HG03432 (cell line): Measurements from ENCODE around the gene GFER.
"Not testable (repeated sequence)": the region's sequence is repeated elsewhere in the genome, so short reads cannot be mapped to it uniquely, and the experiment has no call there.

Source experiments
- ATAC-seq: cut with Tn5 transposase; IDR thresholded peaks from one replicate; pipeline ENCODE4 v1.9.1; 2021; ENCODE audit warnings: mild to moderate bottlenecking, moderate library complexity; ENCODE audit not compliant: unreplicated experiment

GFER gene

GRCh38 chr16:2025878-2026460 is 42.0 kb downstream of the GFER start:
- ATAC-seq = no peak

DNA sequence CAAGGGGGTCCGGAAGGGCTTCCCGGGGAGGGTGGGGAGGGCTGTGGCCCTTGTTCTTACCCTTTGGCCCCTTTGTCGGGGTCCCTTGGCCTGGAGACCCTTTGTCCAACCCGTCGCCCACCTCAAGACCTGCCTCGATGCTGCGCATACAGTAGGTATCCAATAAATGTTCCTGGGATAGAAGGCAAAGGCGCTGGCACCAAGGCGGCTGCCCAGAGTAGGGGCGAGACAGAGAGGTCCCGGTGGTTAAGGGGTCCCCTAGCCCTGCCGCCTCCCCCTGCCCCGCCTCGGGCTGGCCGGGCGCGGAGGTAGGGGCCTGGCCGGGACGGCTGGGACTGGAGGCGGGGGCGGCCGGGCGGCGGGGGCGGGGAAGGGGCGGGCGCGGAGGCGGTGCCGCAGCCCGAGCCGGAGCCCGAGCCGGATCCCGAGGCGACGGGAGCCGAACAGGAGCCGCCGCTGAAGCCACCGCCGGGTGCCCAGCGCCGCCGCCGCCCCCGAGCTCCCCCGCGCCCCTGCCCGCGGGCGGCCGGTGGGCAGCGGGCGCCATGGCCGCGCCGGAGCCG is 42.5 kb downstream of the GFER start, which contains the start of gene NHERF2:
NHERF2 (plus strand) TSS at position 442 of the 563 bp plus-strand sequence; CDS start at position 546, 104 bp downstream.
- ATAC-seq = no peak

DNA sequence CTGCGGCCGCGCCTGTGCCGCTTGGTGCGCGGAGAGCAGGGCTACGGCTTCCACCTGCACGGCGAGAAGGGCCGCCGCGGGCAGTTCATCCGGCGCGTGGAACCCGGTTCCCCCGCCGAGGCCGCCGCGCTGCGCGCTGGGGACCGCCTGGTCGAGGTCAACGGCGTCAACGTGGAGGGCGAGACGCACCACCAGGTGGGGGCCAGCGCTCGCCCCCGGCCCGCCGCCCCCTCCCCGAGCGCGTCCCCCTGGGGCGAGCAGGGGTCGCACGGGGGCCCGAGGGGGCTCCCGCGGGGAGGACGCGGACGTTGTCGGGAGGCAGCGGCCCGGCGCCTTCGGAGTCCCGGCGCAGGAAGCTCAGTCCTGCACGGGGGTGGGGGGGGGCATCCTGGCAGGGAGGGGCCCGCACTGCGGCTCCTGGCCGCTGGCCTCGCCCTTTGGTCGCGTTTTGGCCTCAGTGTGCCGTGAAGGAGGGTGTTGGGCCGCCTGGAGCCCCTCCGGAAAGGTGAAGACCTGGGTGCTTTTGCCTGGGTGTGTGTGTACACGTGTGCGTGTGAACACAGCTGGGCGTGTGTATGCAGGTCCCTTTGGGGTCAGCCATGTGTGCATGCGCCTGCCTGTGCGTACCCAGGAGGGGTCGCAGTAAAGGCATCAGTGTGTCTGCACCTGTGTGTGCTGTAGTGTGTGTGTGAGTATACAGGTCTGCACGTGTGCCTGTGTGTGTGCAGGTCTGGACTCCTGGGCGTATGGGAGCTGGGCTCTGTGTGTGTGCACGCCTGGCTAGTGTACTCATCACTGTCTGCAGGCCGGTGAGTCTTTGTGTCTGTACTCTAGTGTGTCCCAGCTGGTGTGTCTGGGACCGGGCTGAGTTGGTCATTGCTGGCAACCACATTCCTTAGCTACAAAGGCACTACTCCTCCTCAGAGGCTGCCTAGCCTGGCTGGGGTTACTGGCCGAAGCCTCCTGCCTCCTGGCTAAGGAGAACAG is 43.3 kb downstream of the GFER start:
- no peak for ATAC-seq

- no peak for ATAC-seq
Measured at GRCh38 chr16:2028146-2028545, 44.2 kb downstream of the GFER start.

DNA sequence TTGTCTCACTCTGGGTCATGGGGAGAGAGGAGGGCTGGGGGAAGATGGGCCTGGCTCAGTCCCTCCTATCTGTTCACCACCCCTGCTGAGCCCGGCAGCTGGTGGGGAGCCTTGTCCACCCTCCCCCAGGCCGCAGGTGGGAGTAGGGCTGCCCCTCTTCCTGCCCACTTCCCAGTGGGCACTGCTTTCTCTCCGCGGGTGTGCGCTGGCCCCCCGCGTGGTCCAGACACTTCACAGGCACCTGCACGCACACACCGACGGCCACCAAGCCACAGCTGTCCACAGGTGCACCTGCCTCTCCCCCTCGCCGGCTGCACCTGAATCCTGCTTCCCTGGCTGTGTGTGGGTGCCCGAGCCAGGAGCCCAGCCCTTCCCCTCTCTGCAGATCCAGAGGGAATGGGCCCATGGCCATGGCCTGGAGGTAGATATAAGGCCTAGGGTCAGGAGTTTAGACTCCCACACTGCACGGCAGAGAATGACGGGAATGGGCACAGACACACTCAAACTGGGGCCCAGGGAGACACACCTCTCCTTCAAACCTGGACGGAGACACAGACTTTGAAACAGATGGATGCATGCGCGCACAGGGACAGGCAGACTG is 44.7 kb downstream of the GFER start:
- ATAC-seq = no peak

- no peak for ATAC-seq
Measured at GRCh38 chr16:2029350-2029749, 45.4 kb downstream of the GFER start.

- no peak for ATAC-seq
Measured at GRCh38 chr16:2030036-2030435, 46.0 kb downstream of the GFER start.

DNA sequence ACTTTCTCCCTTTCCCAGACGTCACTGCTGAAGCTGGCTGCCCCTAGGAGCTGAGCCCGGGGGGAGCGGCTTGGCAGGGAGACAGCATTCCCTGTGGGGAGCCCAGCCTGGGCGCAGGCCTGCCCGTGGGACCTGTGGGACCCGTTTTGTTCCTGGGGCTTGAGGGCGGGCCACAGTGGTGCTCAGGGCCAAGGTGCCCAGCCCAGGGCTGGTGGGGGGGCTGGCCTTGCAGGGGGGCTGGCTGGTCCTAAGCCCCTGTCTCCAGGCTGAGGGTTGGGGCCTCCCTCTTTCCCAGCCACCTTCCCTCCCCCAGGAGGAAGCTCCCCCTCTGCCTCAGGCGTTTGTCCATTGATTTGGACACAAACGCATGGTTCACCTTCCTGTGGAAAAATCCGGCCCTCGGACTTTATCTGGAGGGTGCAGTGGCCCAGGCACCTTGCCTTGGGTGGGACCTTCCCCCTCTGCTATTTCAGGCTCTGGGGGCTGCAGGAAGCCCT is 47.1 kb downstream of the GFER start:
- ATAC-seq = no peak

GRCh38 chr16:2032285-2033056 is 48.5 kb downstream of the GFER start:
- ATAC-seq = no peak

GRCh38 chr16:2033057-2033908 is 49.3 kb downstream of the GFER start:
- ATAC-seq = no peak

- not testable (repeated sequence) for ATAC-seq
Measured at GRCh38 chr16:2033909-2034695, 50.1 kb downstream of the GFER start.

DNA sequence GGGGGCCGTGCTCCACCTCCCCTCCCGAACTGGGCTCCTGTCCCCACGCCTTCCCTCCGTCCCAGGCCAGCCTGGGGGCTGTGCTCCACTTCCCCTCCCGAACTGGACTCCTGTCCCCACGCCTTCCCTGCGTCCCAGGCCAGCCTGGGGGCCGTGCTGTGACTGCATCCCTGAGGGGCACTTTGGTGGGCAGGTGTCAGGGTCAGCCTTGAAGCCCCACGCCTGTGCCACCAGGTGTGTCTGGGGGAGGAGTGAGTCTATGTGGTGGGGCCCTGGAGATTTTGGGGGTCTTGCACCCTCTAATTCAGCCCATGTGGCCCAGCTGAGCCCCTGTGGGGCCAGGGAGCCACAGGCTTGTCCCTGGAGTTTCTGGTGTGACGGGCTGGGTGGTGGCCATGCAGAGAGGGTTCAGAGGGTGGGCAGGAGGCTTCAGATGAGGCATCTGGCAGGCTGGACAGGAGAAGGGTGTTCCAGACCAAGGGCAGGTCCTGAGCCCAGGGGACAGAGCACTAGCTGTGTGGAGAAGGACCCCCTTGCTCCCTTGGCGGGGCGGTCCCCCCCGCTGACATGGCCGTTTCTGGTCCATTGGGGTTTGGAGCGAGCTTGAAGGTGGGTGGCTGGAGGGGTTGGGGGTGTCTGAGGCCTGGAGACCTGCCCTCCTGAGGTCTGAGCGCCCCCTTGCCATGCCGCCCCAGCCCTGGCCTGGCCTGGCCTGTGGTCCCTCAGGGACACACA is 50.9 kb downstream of the GFER start:
- ATAC-seq = no peak

DNA sequence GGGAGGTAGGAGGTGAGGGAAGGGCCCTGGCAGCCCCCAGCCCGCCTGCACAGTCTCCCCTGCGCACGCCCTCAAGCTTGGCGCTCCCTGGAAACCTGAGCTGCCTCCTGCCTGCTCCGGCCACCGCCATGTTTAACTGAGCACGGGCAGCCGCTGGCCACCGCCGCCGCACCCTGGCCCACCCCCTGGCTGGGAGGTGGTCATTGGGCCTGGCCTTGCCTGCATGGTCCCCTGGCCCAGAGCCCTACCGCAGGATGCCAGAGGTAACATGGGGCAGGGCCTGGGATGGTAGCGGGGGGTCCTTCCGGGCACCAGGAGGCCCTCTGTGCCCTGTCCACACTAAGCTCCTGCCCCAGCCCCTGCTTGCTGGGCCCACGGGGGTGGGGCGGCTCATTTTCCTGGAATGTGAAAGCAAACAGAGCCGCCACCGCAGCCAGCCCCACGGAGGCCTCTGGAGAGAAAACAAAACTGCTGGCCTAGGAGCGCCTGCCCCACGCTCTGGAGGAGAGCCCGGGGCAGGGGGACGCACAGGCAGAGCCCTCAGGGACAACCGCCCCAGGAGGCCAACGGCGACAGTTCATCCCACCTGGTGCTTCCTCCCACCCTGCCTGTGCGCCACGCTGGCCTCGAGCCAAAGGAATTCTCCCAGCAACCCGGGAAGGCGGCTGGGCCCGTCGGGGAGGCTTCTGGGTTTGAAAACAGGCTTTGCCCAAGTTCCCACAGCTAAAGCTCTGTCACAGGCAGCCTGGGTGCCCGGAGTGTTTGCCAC is 51.6 kb downstream of the GFER start:
- no peak for ATAC-seq

- ATAC-seq = no peak
Measured at GRCh38 chr16:2036200-2036966, 52.4 kb downstream of the GFER start.

DNA sequence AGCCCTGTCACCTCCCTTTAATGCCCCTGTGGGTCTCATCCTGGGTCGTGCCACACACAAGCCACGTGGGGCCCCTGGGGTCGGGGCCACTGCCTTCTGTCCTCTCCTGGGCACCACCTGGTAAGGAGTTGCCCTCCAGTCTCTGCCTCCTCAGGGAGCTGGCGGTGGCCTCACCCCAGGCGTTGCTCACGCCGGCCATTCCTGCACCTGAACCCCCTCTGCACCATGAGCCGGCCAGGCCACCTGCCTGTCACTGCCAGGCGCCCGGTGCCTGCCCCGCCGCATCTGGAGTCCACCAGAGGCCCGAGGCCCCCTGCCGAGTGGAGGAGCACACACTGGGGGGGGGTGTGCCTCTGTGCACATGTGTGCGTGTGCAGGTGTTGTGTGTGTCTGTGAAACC is 53.1 kb downstream of the GFER start:
- ATAC-seq = no peak
